ENCODE results near the gene CDO1. TPM values are rescaled to one million over a fixed set of nuclear protein-coding genes. Genes with fewer than 3 reads are reported as not detected.

The CDO1 gene
- total RNA-seq, 4 donors from 2014 or later: 1.2 to 33.9 (median 8.5) TPM

DNA sequence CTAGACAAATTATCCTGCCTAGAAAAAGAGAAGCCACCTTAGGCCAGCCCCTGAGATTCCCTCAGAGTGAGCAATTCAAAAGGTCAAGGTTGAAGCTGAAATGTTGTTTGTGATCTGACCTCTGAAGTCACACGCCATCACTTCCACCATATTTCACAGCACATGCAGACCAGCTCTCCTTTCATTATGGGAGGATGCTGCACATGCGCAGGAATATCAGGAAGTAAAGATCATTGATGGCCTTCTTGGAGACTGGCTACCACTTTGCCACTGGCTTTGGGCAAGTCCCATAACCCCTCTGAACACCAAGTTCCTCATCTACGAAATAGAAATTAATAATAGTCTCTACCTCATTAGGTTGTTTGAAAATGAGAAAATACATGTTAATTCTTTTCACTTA is 39.5 kb downstream of the CDO1 start:
- intact Hi-C loops (cut with DNase I; ENCODE audit: low total_unique reads): no loop called here
- H3K36me3 ChIP-seq: no peaks in the 10 kb centered on the region
- no peak for DNase-seq
- no peaks in the 10 kb centered on the region for H3K9me3 ChIP-seq
- H3K27ac ChIP-seq: no peak overlapping the region
- H3K4me3 ChIP-seq: no peak overlapping the region
- no peaks in the 10 kb centered on the region for H3K4me1 ChIP-seq
- H3K27me3 ChIP-seq: no peaks in the 10 kb centered on the region
- no peak for TF ChIP-seq POLR2A (IDR thresholded peaks at IDR 0.05)
- TF ChIP-seq, protein P1, sequence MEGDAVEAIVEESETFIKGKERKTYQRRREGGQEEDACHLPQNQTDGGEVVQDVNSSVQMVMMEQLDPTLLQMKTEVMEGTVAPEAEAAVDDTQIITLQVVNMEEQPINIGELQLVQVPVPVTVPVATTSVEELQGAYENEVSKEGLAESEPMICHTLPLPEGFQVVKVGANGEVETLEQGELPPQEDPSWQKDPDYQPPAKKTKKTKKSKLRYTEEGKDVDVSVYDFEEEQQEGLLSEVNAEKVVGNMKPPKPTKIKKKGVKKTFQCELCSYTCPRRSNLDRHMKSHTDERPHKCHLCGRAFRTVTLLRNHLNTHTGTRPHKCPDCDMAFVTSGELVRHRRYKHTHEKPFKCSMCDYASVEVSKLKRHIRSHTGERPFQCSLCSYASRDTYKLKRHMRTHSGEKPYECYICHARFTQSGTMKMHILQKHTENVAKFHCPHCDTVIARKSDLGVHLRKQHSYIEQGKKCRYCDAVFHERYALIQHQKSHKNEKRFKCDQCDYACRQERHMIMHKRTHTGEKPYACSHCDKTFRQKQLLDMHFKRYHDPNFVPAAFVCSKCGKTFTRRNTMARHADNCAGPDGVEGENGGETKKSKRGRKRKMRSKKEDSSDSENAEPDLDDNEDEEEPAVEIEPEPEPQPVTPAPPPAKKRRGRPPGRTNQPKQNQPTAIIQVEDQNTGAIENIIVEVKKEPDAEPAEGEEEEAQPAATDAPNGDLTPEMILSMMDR (IDR thresholded peaks at IDR 0.05): no peak

DNA sequence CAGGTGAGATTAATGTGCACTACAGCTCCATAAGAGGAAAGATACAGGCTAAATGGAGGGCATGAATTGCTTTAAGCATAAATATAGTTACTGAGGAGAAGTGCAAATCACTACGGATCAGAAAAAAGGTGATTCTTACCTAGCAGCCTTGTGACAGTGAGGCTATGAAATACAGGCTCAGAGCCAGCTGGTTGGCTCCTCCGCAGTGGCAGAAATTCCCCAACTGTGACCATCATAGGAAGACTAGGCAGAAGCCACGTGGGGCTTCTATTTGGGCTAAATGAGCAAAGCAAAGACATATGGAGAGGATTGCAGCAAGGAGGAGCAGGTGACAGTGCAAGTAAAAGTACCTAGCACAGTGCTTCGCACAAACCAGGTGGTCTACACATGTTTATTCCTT is 40.5 kb downstream of the CDO1 start:
- Histone ChIP-seq H3K36me3 (no peaks in the 10 kb centered on the region), H3K27ac (no peak overlapping the region), H3K4me1 (no peaks in the 10 kb centered on the region), H3K4me3 (no peak overlapping the region), H3K27me3 (no peaks in the 10 kb centered on the region), H3K9me3 (no peaks in the 10 kb centered on the region)
- intact Hi-C loops (cut with DNase I; ENCODE audit: low total_unique reads): no loop called here
- no peak for TF ChIP-seq POLR2A (IDR thresholded peaks at IDR 0.05)
- TF ChIP-seq, protein P1 (IDR thresholded peaks at IDR 0.05): no peak
- DNase-seq: no peak

DNA sequence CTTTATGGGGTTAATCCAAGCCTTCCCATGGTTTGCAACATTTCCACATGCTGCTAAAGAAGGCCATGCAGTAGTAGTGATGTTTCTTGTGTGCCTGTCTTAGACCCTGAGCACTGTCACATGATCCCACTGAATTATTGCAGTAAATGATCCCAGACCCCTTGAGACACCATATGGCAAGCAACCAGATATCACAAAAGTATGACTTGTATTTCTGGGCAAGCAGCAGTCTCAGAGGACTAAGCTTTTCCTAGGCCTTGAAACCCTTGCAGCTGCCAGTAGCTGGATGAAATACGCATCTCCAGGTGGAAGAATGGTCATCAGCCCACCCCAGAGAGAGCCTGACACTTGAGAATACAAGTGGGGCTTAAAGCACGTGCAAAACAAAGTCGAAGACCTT is 41.8 kb downstream of the CDO1 start:
- no peaks in the 10 kb centered on the region for H3K4me1 ChIP-seq
- intact Hi-C loops (cut with DNase I; ENCODE audit: low total_unique reads): no loop called here
- DNase-seq: no peak
- no peak overlapping the region for H3K27ac ChIP-seq
- H3K27me3 ChIP-seq: no peaks in the 10 kb centered on the region
- H3K9me3 ChIP-seq: no peaks in the 10 kb centered on the region
- TF ChIP-seq POLR2A (IDR thresholded peaks at IDR 0.05): no peak
- TF ChIP-seq, protein P1 (IDR thresholded peaks at IDR 0.05): no peak
- H3K36me3 ChIP-seq: no peaks in the 10 kb centered on the region
- no peak overlapping the region for H3K4me3 ChIP-seq

DNA sequence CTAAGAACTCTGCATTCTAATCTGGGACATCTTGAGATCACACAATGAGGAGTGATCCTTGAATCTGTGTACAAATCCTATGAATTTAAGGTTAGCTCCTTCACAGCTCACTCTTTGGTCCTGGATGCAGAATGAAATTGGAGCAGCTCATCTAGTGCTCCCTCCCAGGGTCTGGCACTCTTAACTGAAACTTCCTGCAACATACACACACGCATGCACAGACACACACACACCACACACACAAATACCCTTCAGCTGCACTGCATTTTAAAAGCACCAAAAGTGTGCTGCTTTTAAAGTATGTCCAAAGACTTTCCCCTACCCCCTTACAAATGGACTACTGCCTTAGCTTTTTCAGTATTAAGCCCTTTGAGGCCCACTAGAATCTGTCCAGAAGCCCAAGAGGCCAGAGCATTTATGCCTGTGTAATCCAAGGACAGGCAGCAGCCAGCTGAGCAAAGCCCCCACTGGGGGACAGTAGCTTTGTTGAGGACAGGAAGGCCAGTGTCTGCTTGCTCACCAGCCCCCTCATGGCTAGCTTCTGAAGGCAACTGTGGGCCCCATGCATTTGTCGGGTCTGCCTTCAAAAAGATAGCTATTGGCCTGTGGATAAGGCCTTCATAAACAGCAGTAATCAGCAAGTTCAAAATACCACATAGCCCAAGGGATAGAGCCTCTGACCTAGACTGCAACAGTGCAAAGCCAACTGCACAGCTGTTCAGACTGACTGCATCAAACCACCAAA is 43.6 kb downstream of the CDO1 start:
- Histone ChIP-seq H3K27ac (no peak overlapping the region), H3K36me3 (no peaks in the 10 kb centered on the region), H3K4me1 (no peaks in the 10 kb centered on the region), H3K4me3 (no peak overlapping the region), H3K9me3 (no peaks in the 10 kb centered on the region), H3K27me3 (no peaks in the 10 kb centered on the region)
- intact Hi-C loops (cut with DNase I; ENCODE audit: low total_unique reads): no loop called here
- no peak for DNase-seq
- TF ChIP-seq, protein P1 (IDR thresholded peaks at IDR 0.05): no peak
- no peak for TF ChIP-seq POLR2A (IDR thresholded peaks at IDR 0.05)

DNA sequence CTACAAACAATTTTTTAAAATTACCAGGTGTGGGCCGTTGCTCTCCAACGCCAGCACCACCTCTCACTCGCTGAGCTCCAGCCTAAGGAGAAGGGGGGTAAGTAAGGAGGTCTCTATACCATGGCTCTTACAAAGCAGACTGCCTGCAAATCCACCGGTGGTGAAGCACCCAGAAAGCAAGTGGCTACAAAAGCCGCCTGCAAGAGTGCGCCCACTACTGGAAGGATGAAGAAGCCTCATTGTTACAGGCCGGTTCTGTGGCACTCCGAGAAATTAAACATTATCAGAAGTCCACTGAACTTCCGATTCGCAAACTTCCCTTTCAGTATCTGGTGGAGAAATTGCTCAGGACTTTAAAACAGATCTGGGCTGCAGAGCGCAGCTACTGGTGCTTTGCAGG is 46.0 kb downstream of the CDO1 start:
- H3K27ac ChIP-seq: no peak overlapping the region
- H3K4me3 ChIP-seq: no peak overlapping the region
- no peak for DNase-seq
- no peaks in the 10 kb centered on the region for H3K36me3 ChIP-seq
- H3K4me1 ChIP-seq: no peaks in the 10 kb centered on the region
- no peaks in the 10 kb centered on the region for H3K9me3 ChIP-seq
- TF ChIP-seq, protein P1 (IDR thresholded peaks at IDR 0.05): no peak
- no peak for TF ChIP-seq POLR2A (IDR thresholded peaks at IDR 0.05)
- H3K27me3 ChIP-seq: no peaks in the 10 kb centered on the region
- intact Hi-C loops (cut with DNase I; ENCODE audit: low total_unique reads): no loop called here
